LNCaP clone FGC (cell line): ENCODE measurements around the gene PKD1.
A peak's percentile ranks its signal among the peaks of the same experiment; 100 is the strongest.

Source experiments
- DNase-seq: peaks from one replicate; pipeline ENCODE4 v3.0.0-alpha.2; 2011; ENCODE audit warnings: low read depth
- H3K4me3 ChIP-seq: 2 replicates; pipeline ENCODE4 v1.5.1; 2011; ENCODE audit warnings: mild to moderate bottlenecking, low read depth, low read length, control low read depth
- CTCF ChIP-seq: IDR thresholded peaks from 2 replicates; pipeline ENCODE4 v1.5.1; 2012; ENCODE audit warnings: mild to moderate bottlenecking; ENCODE audit not compliant: control insufficient read depth, insufficient read depth; ENCODE audit errors: extremely low read depth

The PKD1 gene

GRCh38 chr16:2046893-2047329 is 88.8 kb downstream of the PKD1 start:
- peak overlapping the region; percentile 93 for H3K4me3 ChIP-seq
- no peak for DNase-seq
- TF ChIP-seq CTCF = no peak

GRCh38 chr16:2045965-2046892 is 89.5 kb downstream of the PKD1 start:
- peak overlapping the region; percentile 93 for H3K4me3 ChIP-seq
- no peak for DNase-seq
- no peak for TF ChIP-seq CTCF

- TF ChIP-seq CTCF = no peak
- no peak for DNase-seq
- no peak overlapping the region for H3K4me3 ChIP-seq
Measured at GRCh38 chr16:2044541-2044940, 91.2 kb downstream of the PKD1 start.

- H3K4me3 ChIP-seq = no peak overlapping the region
- no peak for DNase-seq
- no peak for TF ChIP-seq CTCF
Measured at GRCh38 chr16:2043667-2044451, 91.8 kb downstream of the PKD1 start.

GRCh38 chr16:2042986-2043666 is 92.6 kb downstream of the PKD1 start:
- no peak overlapping the region for H3K4me3 ChIP-seq
- DNase-seq = no peak
- TF ChIP-seq CTCF = no peak

- no peak overlapping the region for H3K4me3 ChIP-seq
Measured at GRCh38 chr16:2042171-2042985, 93.3 kb downstream of the PKD1 start.

More at GRCh38 chr16:2042171-2042985, 93.3 kb downstream of the PKD1 start:
- no peak for DNase-seq
- no peak for TF ChIP-seq CTCF
